Endothelial cell of umbilical vein (primary cell): ENCODE results near the gene CLIC5. TPM values are rescaled to one million over a fixed set of nuclear protein-coding genes. Genes with fewer than 3 reads are reported as not detected.

ENCODE experiments used
- BruUV-seq: library from RNA; stranded (reverse); fragments of 400-500 nt; replicated peaks from 2 replicates; lab custom pipeline; 2021; lab: Mats Ljungman, UMichigan
- CTCF ChIA-PET: fragments of 300-600, 350-600 bp; sonication (Branson Sonifier 250); formaldehyde crosslinking; loops from one replicate; lab custom pipeline; 2021; ENCODE audit warnings: antibody characterized with exemption, inconsistent platforms; lab: Charles Lee
- POLR2A ChIA-PET: fragments of 300-600, 350-600 bp; sonication (Branson Sonifier 250); formaldehyde crosslinking; loops from one replicate; lab custom pipeline; 2021; ENCODE audit warnings: antibody characterized with exemption, inconsistent platforms; lab: Charles Lee
- DNase-seq: peaks from one replicate; pipeline ENCODE4 v3.0.0-alpha.2; 2011; ENCODE audit warnings: low read depth, low spot score
- FAIRE-seq: peaks from 2 replicates; lab custom pipeline; 2011; peaks lifted over from hg19 to GRCh38; lab: Jason Lieb, UNC
- H2AFZ ChIP-seq: 2 replicates; pipeline ENCODE4 v1.6.0; 2012; ENCODE audit warnings: low read depth, low read length, control low read depth, inconsistent platforms
- H3K27ac ChIP-seq: 2 replicates; pipeline ENCODE4 v1.5.1; 2011; ENCODE audit warnings: low read depth, mild to moderate bottlenecking, control low read depth, low read length, moderate library complexity; ENCODE audit not compliant: insufficient read depth
- H3K27me3 ChIP-seq, 2 experiments: 2 replicates each; pipeline versions ENCODE4 v1.6.0 to v1.6.1; 2011; ENCODE audit warnings: low read length in 2 of 2, mixed read lengths in 1 of 2; ENCODE audit not compliant: control insufficient read depth in 2 of 2, insufficient read depth in 2 of 2
- H3K36me3 ChIP-seq, 2 experiments: 2 replicates in 1 of 2; 3 replicates in 1 of 2; pipeline ENCODE4 v1.5.1; 2011; ENCODE audit warnings: low read length in 2 of 2, mild to moderate bottlenecking in 1 of 2, moderate library complexity in 1 of 2; ENCODE audit not compliant: control insufficient read depth in 2 of 2, insufficient read depth in 2 of 2; ENCODE audit errors: extremely low read depth in 1 of 2
- H3K4me1 ChIP-seq: 3 replicates; pipeline ENCODE4 v1.5.1; 2011; ENCODE audit warnings: mild to moderate bottlenecking, low read length; ENCODE audit not compliant: control insufficient read depth, insufficient read depth; ENCODE audit errors: extremely low read depth
- H3K4me2 ChIP-seq: 2 replicates; pipeline ENCODE4 v1.6.1; 2011; ENCODE audit warnings: low read length, control low read depth, mixed read lengths; ENCODE audit not compliant: insufficient read depth
- H3K4me3 ChIP-seq, 3 experiments: fragments of 200-600 bp in 1 of 3; sonication (generic), shearing (Covaris generic) in 1 of 3; replicated peaks in 1 of 3; 2 replicates each; pipeline ENCODE4 v1.5.1; 2011 to 2016; ENCODE audit warnings: control low read depth in 3 of 3, low read length in 3 of 3, mild to moderate bottlenecking in 2 of 3, inconsistent platforms in 1 of 3, low read depth in 1 of 3, moderate library complexity in 1 of 3; ENCODE audit not compliant: insufficient read depth in 1 of 3
- H3K79me2 ChIP-seq: 2 replicates; pipeline ENCODE4 v1.6.0; 2012; ENCODE audit warnings: low read length, inconsistent platforms; ENCODE audit not compliant: control insufficient read depth, insufficient read depth
- H3K9ac ChIP-seq: replicated peaks from 2 replicates; pipeline ENCODE3; 2011; ENCODE audit warnings: low read length, control low read depth; ENCODE audit not compliant: insufficient read depth; ENCODE audit errors: extremely low read depth
- H3K9me1 ChIP-seq: replicated peaks from 3 replicates; pipeline ENCODE4 v1.6.0; 2011; ENCODE audit warnings: mild to moderate bottlenecking, low read length; ENCODE audit not compliant: control insufficient read depth, insufficient read depth; ENCODE audit errors: extremely low read depth
- H3K9me3 ChIP-seq: replicated peaks from 2 replicates; pipeline ENCODE4 v1.5.1; 2012; ENCODE audit warnings: low read length, inconsistent platforms; ENCODE audit not compliant: control insufficient read depth, insufficient read depth
- H4K20me1 ChIP-seq: replicated peaks from 2 replicates; pipeline ENCODE3; 2011; ENCODE audit warnings: mild to moderate bottlenecking, low read length; ENCODE audit not compliant: control insufficient read depth, insufficient read depth; ENCODE audit errors: extremely low read depth
- CTCF ChIP-seq, 2 donors: IDR thresholded peaks; 1 replicate in 1 of 2; 2 replicates in 1 of 2; pipeline ENCODE4 v1.5.1; 2011; ENCODE audit warnings: low read length in 2 of 2, mild to moderate bottlenecking in 2 of 2, moderate library complexity in 2 of 2, control low read depth in 1 of 2, inconsistent platforms in 1 of 2, low read depth in 1 of 2; ENCODE audit not compliant: insufficient read depth in 1 of 2; ENCODE audit errors: extremely low read depth in 1 of 2
- EZH2 ChIP-seq: IDR thresholded peaks from 2 replicates; pipeline ENCODE4 v1.6.1; 2012; ENCODE audit warnings: borderline replicate concordance, low read depth, mild to moderate bottlenecking, moderate library complexity, low read length, inconsistent platforms; ENCODE audit not compliant: severe bottlenecking
- FOS ChIP-seq: IDR thresholded peaks from 2 replicates; pipeline ENCODE4 v1.6.1; 2011; ENCODE audit warnings: mild to moderate bottlenecking, low read length, moderate library complexity, borderline replicate concordance; ENCODE audit not compliant: insufficient read depth
- GATA2 ChIP-seq: IDR thresholded peaks from 2 replicates; pipeline ENCODE4 v1.7.0; 2011; ENCODE audit warnings: low read depth, mild to moderate bottlenecking, moderate library complexity, mixed read lengths, low read length; ENCODE audit not compliant: insufficient read length, insufficient read depth
- JUN ChIP-seq: IDR thresholded peaks from 2 replicates; pipeline ENCODE4 v1.6.1; 2011; ENCODE audit warnings: borderline replicate concordance, low read depth; ENCODE audit not compliant: insufficient read length, insufficient read depth
- MAX ChIP-seq: IDR thresholded peaks from 2 replicates; pipeline ENCODE4 v1.6.1; 2011; ENCODE audit not compliant: insufficient read depth, insufficient read length
- MYC ChIP-seq: IDR thresholded peaks from one replicate; pipeline ENCODE4 v1.6.1; 2011; ENCODE audit warnings: mild to moderate bottlenecking, low read depth, low read length
- POLR2A ChIP-seq: IDR thresholded peaks from 2 replicates; pipeline ENCODE4 v1.6.1; 2012; ENCODE audit warnings: low read depth, mild to moderate bottlenecking, control low read depth, low read length
- POLR2AphosphoS5 ChIP-seq: IDR thresholded peaks from 2 replicates; pipeline ENCODE4 v1.6.1; 2012; ENCODE audit warnings: low read depth, mild to moderate bottlenecking, control low read depth, low read length, moderate library complexity; ENCODE audit not compliant: insufficient read depth
- dilution Hi-C: fragments of 300-500 bp; cut with MboI; formaldehyde crosslinking; loops from one replicate; pipeline ENCODE4 v1.15.0; 2019; ENCODE audit warnings: low sequenced_read_pairs; ENCODE audit not compliant: extremely low pct_ligation_motif_present
- intact Hi-C: fragments of 100-400 bp; cut with micrococcal nuclease; formaldehyde crosslinking; loops from one replicate; pipeline ENCODE4 v1.10.0; 2022
- polyA plus RNA-seq, 4 experiments: library from polyadenylated mRNA; depleted of rRNA in 3 of 4; stranded (reverse) in 3 of 4; unstranded in 1 of 4; fragments of >200 nt; gene quantifications; 2 replicates each; pipeline versions ENCODE4 v1.2.1 to v1.2.3, GENCODE V29; 2011 to 2012; ENCODE audit warnings: missing spikeins in 1 of 4
- total RNA-seq: library from RNA; stranded (reverse); gene quantifications from 2 replicates; pipeline ENCODE4 v1.2.3, GENCODE V29; 2021

The CLIC5 gene
- total and polyA plus RNA-seq, 2 donors (not counting 3 experiments of a cell fraction or from before 2014, with no cell fraction given), result 0.07 TPM; not detected in 1

GRCh38 chr6:45974596-45974995 lies 41.1 kb downstream of the CLIC5 start:
- Histone ChIP-seq H3K4me3 (no peak overlapping the region), H4K20me1 (no peaks in the 10 kb centered on the region), H2AFZ (no peak overlapping the region), H3K4me2 (no peak overlapping the region), H3K27me3 (no peaks in the 10 kb centered on the region), H3K36me3 (no peaks in the 10 kb centered on the region), H3K4me1 (no peaks in the 10 kb centered on the region), H3K79me2 (no peaks in the 10 kb centered on the region), H3K9me3 (no peaks in the 10 kb centered on the region), H3K27ac (no peak overlapping the region), H3K9ac (no peak overlapping the region), H3K9me1 (no peaks in the 10 kb centered on the region)
- BruUV-seq, result no TSS peak
- ChIA-PET CTCF (no interaction called here), POLR2A (no interaction called here)
- FAIRE-seq, result no peak
- intact Hi-C loops, result no loop called here
- dilution Hi-C loops, result no loop called here
- DNase-seq, result no peak
- TF ChIP-seq MAX, result no peak
- TF ChIP-seq GATA2, result no peak
- TF ChIP-seq POLR2AphosphoS5, result no peak
- TF ChIP-seq MYC, result no peak
- TF ChIP-seq CTCF (IDR thresholded peaks at IDR 0.05; ENCODE audit: extremely low read depth in 1 of 2, insufficient read depth in 1 of 2, low read depth in 1 of 2, low read length in 2 of 2), result no peak
- no peak for TF ChIP-seq EZH2
- no peak for TF ChIP-seq POLR2A
- no peak for TF ChIP-seq FOS
- no peak for TF ChIP-seq JUN
